GM12872 (cell line): ENCODE data around the gene MYPOP.

Experiments
- CTCF ChIP-seq: IDR thresholded peaks from 3 replicates; pipeline ENCODE4 v1.5.1; 2011; ENCODE audit warnings: low read depth, mild to moderate bottlenecking, low read length, moderate library complexity; ENCODE audit not compliant: insufficient read depth

Gene MYPOP

GRCh38 chr19:45901912-45902650 is at the start of gene MYPOP:
Gene MYPOP, minus strand, starts transcription at chr19:45902613. Its CDS starts 840 bp downstream, at chr19:45901773.
- no peak for TF ChIP-seq CTCF

GRCh38 chr19:45947926-45948325 is 45.5 kb upstream of the MYPOP start:
- TF ChIP-seq CTCF = no peak

- TF ChIP-seq CTCF = no peak
These were observed 38.0 kb upstream of the MYPOP start for GRCh38 chr19:45940515-45940805.

GRCh38 chr19:45939792-45940514 is 37.5 kb upstream of the MYPOP start:
- TF ChIP-seq CTCF = no peak

GRCh38 chr19:45938733-45939319 is 36.4 kb upstream of the MYPOP start:
- no peak for TF ChIP-seq CTCF

GRCh38 chr19:45935267-45935666 is 32.9 kb upstream of the MYPOP start:
- TF ChIP-seq CTCF = no peak

GRCh38 chr19:45934551-45935230 is 32.3 kb upstream of the MYPOP start:
- TF ChIP-seq CTCF = no peak
